ENCODE data around the gene KCNQ1.

DNA sequence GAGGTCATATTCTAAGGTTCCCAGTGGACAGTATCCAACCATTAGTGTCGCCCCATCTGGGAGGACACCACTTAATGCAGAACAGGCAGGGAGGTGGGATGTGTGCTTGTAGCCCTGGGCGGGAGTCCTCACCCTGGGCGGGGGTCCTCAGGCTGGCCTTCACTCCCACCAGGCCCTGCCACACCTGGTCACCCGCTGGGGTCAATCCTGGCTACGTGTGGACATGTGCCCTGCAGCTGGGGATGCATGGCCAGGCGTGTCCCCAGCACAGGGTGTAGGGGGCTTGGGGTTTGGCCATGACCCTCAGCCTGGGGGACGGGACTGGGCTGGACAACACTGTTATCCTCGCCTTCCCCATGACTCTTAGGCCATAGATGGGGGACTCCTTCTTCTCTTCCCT lies 19.3 kb upstream of the KCNQ1 start:
- no peak for TF ChIP-seq POLR2A (IDR thresholded peaks at IDR 0.05; ENCODE audit: borderline replicate concordance, extremely low read depth, insufficient read depth, insufficient read length)
- no peak for TF ChIP-seq POLR2AphosphoS5 (IDR thresholded peaks at IDR 0.05; ENCODE audit: low read depth, low read length)
